ENCODE measurements around the gene CCS.

DNA sequence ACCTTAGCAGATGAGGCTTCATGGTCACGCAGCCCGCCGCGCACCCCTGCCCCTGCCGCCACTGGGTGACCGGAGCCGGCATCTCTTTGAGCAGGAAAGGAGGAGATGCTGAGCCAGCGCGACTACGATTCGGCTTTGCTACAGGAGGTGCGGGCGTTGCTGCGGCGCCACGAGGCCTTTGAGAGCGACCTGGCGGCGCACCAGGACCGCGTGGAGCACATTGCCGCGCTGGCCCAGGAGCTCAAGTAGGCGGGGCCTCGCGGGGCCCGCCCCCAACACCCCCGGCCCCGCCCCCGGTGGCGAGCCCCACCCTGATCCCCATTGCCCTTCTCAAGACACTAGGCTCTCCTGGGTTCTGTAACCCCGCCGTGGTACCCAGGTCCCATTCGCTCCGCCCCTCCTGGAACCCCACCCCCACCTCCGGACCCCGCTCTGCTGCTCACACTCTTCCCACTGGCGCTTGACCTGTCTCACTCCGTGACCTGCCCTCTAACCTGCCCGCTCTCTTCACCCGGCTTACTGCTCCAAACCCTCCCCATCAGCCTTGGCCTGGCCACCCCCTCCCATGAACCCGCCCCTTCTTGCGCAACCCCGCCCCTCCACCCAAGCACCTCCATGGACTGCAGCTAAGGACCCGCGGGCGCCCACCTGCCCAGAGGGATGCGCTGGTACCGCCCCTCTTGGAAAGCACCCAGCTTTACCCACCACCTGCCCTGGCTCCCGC lies 33.7 kb upstream of the CCS start:
- TF ChIP-seq, protein P1, sequence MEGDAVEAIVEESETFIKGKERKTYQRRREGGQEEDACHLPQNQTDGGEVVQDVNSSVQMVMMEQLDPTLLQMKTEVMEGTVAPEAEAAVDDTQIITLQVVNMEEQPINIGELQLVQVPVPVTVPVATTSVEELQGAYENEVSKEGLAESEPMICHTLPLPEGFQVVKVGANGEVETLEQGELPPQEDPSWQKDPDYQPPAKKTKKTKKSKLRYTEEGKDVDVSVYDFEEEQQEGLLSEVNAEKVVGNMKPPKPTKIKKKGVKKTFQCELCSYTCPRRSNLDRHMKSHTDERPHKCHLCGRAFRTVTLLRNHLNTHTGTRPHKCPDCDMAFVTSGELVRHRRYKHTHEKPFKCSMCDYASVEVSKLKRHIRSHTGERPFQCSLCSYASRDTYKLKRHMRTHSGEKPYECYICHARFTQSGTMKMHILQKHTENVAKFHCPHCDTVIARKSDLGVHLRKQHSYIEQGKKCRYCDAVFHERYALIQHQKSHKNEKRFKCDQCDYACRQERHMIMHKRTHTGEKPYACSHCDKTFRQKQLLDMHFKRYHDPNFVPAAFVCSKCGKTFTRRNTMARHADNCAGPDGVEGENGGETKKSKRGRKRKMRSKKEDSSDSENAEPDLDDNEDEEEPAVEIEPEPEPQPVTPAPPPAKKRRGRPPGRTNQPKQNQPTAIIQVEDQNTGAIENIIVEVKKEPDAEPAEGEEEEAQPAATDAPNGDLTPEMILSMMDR (conservative IDR thresholded peaks at IDR 0.05; ENCODE audit: low read depth, low read length) = no peak
- TF ChIP-seq POLR2A (IDR thresholded peaks at IDR 0.05; ENCODE audit: low read depth, low read length) (no peak), RAD21 (IDR thresholded peaks at IDR 0.05; ENCODE audit: low read length) (no peak), RCOR1 (IDR thresholded peaks at IDR 0.05; ENCODE audit: insufficient replicate concordance, low read length) (no peak), MXI1 (IDR thresholded peaks at IDR 0.05; ENCODE audit: borderline replicate concordance, low read depth, low read length) (no peak), SMC3 (IDR thresholded peaks at IDR 0.05; ENCODE audit: low read depth, low read length) (no peak), NFE2L2 (IDR thresholded peaks at IDR 0.05; ENCODE audit: low read depth, low read length) (no peak), FOS (IDR thresholded peaks at IDR 0.05; ENCODE audit: low read depth, low read length) (no peak), CEBPB (IDR thresholded peaks at IDR 0.05; ENCODE audit: low read depth, low read length) (peak; percentile 48), MAFK (IDR thresholded peaks at IDR 0.05; ENCODE audit: low read depth, low read length) (no peak)
- TF ChIP-seq, protein P2, sequence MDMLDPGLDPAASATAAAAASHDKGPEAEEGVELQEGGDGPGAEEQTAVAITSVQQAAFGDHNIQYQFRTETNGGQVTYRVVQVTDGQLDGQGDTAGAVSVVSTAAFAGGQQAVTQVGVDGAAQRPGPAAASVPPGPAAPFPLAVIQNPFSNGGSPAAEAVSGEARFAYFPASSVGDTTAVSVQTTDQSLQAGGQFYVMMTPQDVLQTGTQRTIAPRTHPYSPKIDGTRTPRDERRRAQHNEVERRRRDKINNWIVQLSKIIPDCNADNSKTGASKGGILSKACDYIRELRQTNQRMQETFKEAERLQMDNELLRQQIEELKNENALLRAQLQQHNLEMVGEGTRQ (IDR thresholded peaks at IDR 0.05; ENCODE audit: low read depth, low read length) = no peak
- TF ChIP-seq, protein P3, sequence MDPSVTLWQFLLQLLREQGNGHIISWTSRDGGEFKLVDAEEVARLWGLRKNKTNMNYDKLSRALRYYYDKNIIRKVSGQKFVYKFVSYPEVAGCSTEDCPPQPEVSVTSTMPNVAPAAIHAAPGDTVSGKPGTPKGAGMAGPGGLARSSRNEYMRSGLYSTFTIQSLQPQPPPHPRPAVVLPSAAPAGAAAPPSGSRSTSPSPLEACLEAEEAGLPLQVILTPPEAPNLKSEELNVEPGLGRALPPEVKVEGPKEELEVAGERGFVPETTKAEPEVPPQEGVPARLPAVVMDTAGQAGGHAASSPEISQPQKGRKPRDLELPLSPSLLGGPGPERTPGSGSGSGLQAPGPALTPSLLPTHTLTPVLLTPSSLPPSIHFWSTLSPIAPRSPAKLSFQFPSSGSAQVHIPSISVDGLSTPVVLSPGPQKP (IDR thresholded peaks at IDR 0.05; ENCODE audit: borderline replicate concordance, low read depth, low read length) = no peak

Measured in IMR-90 (cell line).